Ovary (tissue), 9 donors: Measurements from ENCODE around the gene SLC25A51. TPM values are rescaled to one million over a fixed set of nuclear protein-coding genes. Genes with fewer than 3 reads are reported as not detected.

ENCODE experiments used
- DNase-seq, 5 donors: peaks; one replicate each; pipeline ENCODE4 v3.0.0-alpha.2; 2019 to 2020
- H3K27ac ChIP-seq, 2 donors: fragments of 200-600 bp; one replicate each; pipeline versions ENCODE4 v1.5.1 to v1.8.0; 2019 to 2022
- H3K27me3 ChIP-seq: fragments of 200-600 bp; one replicate; pipeline ENCODE4 v1.8.0; 2022
- H3K36me3 ChIP-seq: fragments of 200-600 bp; sonication (generic); one replicate; pipeline ENCODE4 v1.5.1; 2019
- H3K4me1 ChIP-seq: one replicate; pipeline ENCODE4 v1.8.1; 2013; ENCODE audit warnings: mild to moderate bottlenecking, moderate library complexity; ENCODE audit not compliant: insufficient read depth
- H3K4me3 ChIP-seq: fragments of 200-600 bp; sonication (generic); one replicate; pipeline ENCODE4 v1.5.1; 2017
- H3K9me3 ChIP-seq, 2 donors: fragments of 200-600 bp in 1 of 2; sonication (generic) in 1 of 2; one replicate each; pipeline versions ENCODE4 v1.5.1 to v1.8.1; 2013 to 2019; ENCODE audit warnings: mild to moderate bottlenecking in 1 of 2, moderate library complexity in 1 of 2
- EP300 ChIP-seq: sonication (generic); formaldehyde crosslinking; IDR thresholded peaks from one replicate; pipeline ENCODE4 v1.6.1; 2017; ENCODE audit warnings: antibody characterized with exemption
- POLR2A ChIP-seq: fragments of 450-650 bp; IDR thresholded peaks from one replicate; pipeline ENCODE4 v1.6.1; 2017; ENCODE audit warnings: antibody characterized with exemption, mild to moderate bottlenecking, moderate library complexity
- WGBS, 3 donors: extraction: QIAGEN DNeasy Blood & Tissue Kit in 1 of 3; methylation state at CpG; one replicate each; pipeline versions ENCODE4 v1.1.5 to v1.1.7; 2013 to 2017; 5-methylcytosine and 5-hydroxymethylcytosine counted together
- intact Hi-C, 4 donors: fragments of 100-400 bp; cut with DNase I; formaldehyde crosslinking; loops; one replicate each; pipeline versions ENCODE4 v1.11.0 to v1.15.1; 2022 to 2023
- polyA plus RNA-seq, 2 donors: library from polyadenylated mRNA; stranded (reverse); fragments of 200-250 nt in 1 of 2; fragments of 350-450 nt in 1 of 2; fragmentation: Illumina TruSeq in 1 of 2; extraction: RNeasy Lipid Tissue Mini Kit (QIAGEN cat#74804) in 1 of 2; gene quantifications; one replicate each; pipeline ENCODE4 v1.2.3, GENCODE V29; 2013 to 2014
- total RNA-seq, 7 donors: library from RNA; depleted of rRNA in 2 of 7; stranded (reverse); fragments of >200 nt in 2 of 7; fragmentation: NEBNext Ultra II Directional in 3 of 7; extraction: Animal tissue kit (Norgen Biotek cat#: 25700) in 3 of 7; gene quantifications; one replicate each; pipeline versions ENCODE4 v1.1.0 to v1.2.4, GENCODE V29; 2016 to 2023
- TF ChIP-seq, protein P1 (sequence below), 3 donors: fragments of 450-650 bp in 2 of 3; fragments of 200-600 bp in 1 of 3; IDR thresholded peaks; one replicate each; pipeline versions ENCODE4 v1.5.1 to v1.8.0; 2016 to 2022; ENCODE audit warnings: antibody characterized with exemption in 3 of 3, mild to moderate bottlenecking in 1 of 3
- donor health status: DM: no; HTN: no; CAD: no; lungs with moderate emphysema.
- donor health status: DM: no; HTN: no; CAD: no.
- donor health status: Bipolar disorder and iron deficiency.
- donor health status: DM: yes; HTN: yes; CAD: no.
- donor health status: DM: no; HTN: no; CAD: no.
- donor health status: DM: yes; HTN: yes; CAD: no.

SLC25A51 gene
- total and polyA plus RNA-seq, 9 donors, result 5.1 to 24.1 (median 20.6) TPM

DNA sequence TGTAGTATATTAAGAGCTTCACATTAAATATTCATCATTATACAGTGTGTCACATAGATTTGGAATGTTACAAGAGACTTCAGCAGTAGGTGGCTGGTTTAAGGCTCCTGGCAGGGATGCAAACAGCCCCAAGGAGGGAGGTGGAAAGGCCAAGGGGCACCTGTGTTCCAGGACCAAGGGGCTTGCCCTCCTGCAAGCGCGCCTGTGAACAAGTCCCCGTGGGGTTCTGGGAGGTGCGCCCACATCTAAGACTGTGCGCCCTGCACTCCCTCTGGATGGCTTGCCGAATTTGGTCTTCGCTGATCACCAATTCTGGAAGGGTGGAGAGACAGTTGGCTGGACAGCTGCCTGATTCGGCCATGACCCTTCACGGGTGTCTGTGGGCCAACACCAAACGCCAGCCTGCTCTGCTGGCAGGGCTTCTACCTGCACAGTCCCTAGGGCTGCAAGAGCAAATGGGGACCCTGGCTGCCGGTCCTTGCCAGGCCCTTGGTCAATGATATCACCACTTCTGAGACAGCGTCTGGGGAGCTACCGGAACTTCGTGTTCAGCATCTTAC lies 12.1 kb upstream of the SLC25A51 start:
- WGBS, 3 donors, result 86 to 91% (median 88%) methylated on average over 12 to 14 of the region's 14 CpGs
- TF ChIP-seq, protein P1, sequence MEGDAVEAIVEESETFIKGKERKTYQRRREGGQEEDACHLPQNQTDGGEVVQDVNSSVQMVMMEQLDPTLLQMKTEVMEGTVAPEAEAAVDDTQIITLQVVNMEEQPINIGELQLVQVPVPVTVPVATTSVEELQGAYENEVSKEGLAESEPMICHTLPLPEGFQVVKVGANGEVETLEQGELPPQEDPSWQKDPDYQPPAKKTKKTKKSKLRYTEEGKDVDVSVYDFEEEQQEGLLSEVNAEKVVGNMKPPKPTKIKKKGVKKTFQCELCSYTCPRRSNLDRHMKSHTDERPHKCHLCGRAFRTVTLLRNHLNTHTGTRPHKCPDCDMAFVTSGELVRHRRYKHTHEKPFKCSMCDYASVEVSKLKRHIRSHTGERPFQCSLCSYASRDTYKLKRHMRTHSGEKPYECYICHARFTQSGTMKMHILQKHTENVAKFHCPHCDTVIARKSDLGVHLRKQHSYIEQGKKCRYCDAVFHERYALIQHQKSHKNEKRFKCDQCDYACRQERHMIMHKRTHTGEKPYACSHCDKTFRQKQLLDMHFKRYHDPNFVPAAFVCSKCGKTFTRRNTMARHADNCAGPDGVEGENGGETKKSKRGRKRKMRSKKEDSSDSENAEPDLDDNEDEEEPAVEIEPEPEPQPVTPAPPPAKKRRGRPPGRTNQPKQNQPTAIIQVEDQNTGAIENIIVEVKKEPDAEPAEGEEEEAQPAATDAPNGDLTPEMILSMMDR (IDR thresholded peaks at IDR 0.05), result no peak
- TF ChIP-seq POLR2A (no peak), EP300 (no peak)
- no peak overlapping the region for H3K27ac ChIP-seq

DNA sequence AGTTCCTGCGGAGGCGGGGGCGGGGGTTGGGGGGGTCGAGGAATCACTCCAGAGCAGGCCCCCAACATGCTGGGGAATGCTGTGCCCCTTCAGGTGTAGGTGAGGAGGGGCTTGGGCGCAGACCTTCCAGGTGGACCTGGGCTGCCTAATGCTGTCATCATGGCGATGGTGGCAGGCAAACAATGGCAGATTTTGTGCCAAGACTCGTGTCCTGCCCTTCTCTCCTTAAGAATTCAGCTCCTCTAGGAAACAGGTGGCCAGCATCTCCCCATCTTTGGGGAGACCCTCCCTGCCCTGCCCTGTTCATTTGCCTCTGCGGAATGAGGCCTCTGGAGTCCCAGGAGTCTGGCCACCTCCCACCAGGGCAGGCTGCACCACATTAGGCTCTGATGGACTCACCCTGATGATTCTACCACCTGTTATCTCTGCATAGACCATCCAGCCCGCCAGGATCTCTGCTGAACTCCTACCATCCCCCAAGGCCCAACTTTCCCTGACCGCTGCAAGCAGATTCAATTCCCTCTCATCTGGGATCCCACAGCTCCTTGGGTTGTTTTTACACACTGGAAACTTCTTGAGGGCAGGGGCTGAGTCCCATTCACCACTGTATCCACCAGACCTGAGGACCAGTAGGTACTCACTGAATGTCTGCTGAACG lies 10.9 kb upstream of the SLC25A51 start:
- intact Hi-C loops, result loop anchor here (5.0 to 10.0 kb wide), 7 partner anchors 152 to 520 kb away; partner anchors contain the start of genes SHB (in 2 of the 4) and ALDH1B1 (in 1 of the 4)

More for the DNA sequence above, 12.1 kb upstream of the SLC25A51 start:
- no peak for DNase-seq
- H3K36me3 ChIP-seq, result no peaks in the 10 kb centered on the region
- no peak overlapping the region for H3K4me3 ChIP-seq
- peaks cover 4% of the 10 kb centered on the region for H3K4me1 ChIP-seq
- intact Hi-C loops, result loop anchor here in 3 of 4 donors (2.0 to 10.0 kb wide), 7 partner anchors 171 to 519 kb away; partner anchors contain the start of gene ALDH1B1 (in 1 of the 3)
- H3K9me3 ChIP-seq, result no peaks in the 10 kb centered on the region
- no peaks in the 10 kb centered on the region for H3K27me3 ChIP-seq

DNA sequence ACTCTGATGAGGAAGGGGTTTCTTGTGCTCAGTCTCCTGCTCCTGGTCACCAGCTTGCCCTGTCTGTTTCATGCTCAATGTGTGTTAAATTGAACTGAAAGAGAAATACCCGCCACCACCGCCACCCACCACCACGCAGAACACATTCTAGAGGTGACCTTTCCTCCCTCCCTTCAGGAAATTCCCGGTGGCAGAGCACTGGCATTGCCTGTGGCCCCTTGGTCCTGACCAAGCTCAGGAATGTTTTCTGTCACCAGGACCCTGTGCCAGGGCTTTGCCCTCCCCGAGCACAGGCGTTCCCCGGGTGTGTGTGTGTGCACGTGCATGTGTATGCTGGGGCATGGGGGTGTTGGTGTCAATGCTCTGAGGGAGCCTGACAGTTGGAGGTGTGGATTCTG lies 10.2 kb upstream of the SLC25A51 start:
- DNase-seq, result no peak
- Histone ChIP-seq H3K36me3 (no peaks in the 10 kb centered on the region), H3K9me3 (no peaks in the 10 kb centered on the region), H3K4me1 (peaks cover 4% of the 10 kb centered on the region), H3K27me3 (no peaks in the 10 kb centered on the region), H3K27ac (no peak overlapping the region), H3K4me3 (no peak overlapping the region)
- 77 to 85% (median 84%) methylated on average over 8 of the region's 8 CpGs for WGBS, 3 donors
- TF ChIP-seq, protein P1 (IDR thresholded peaks at IDR 0.05), result no peak
- TF ChIP-seq EP300 (no peak), POLR2A (no peak)
- intact Hi-C loops, result loop anchor here (5.0 to 10.0 kb wide), 6 partner anchors 153 to 521 kb away; partner anchors contain the start of genes SHB (in 2 of the 4) and ALDH1B1 (in 1 of the 4)

More for the DNA sequence above, 10.9 kb upstream of the SLC25A51 start:
- no peaks in the 10 kb centered on the region for H3K9me3 ChIP-seq
- DNase-seq, result no peak
- no peak overlapping the region for H3K27ac ChIP-seq
- no peak overlapping the region for H3K4me3 ChIP-seq
- H3K36me3 ChIP-seq, result no peaks in the 10 kb centered on the region
- H3K27me3 ChIP-seq, result no peaks in the 10 kb centered on the region
- TF ChIP-seq, protein P1 (IDR thresholded peaks at IDR 0.05), result no peak
- TF ChIP-seq EP300 (no peak), POLR2A (no peak)
- H3K4me1 ChIP-seq, result peaks cover 4% of the 10 kb centered on the region
- WGBS, 3 donors, result 80 to 84% (median 81%) methylated on average over 11 of the region's 11 CpGs

DNA sequence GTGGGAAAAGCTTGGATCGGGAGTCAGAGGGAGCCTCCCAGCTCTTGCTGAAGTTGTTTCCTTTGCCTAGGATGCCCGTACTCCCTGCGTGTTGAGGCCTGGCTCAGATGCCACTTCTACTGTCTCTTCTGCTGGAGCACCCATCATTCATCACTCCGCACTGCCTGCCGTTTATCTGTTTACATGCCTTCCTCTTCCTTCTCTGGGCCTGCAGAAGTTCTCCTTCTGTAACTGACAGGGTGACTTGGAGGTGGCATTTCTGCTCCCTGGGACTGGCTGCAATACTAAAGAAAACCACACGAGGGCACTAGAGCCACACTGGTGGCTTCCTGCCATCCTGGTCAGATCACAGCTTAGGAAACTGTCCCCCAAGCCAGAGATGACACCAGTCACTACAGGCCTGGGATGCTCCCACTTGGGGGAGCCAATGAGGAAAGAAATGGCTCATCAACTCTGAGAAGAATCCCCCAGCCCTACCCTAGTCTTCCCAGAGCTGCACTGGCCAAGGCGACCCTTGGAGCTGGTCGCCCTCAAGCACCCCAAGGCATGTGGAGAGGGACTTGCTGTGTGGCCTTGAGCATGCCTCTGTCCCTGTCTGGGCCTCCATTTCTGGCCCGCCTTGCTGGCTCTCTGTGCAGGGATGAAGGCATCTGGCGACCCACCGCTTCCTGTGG lies 9.7 kb upstream of the SLC25A51 start:
- peak; percentile 56 to 82 (median 79) for DNase-seq
- 61 to 66% (median 62%) methylated on average over 11 of the region's 11 CpGs for WGBS, 3 donors
- intact Hi-C loops, result loop anchor here (5.0 to 10.0 kb wide), 6 partner anchors 154 to 521 kb away; partner anchors contain the start of genes SHB (in 2 of the 4) and ALDH1B1 (in 1 of the 4)
- no peaks in the 10 kb centered on the region for H3K9me3 ChIP-seq
- TF ChIP-seq EP300, result no peak
- TF ChIP-seq, protein P1 (IDR thresholded peaks at IDR 0.05), result peak; percentile 81 to 89 (median 87)
- H3K27ac ChIP-seq, result no peak overlapping the region
- H3K4me3 ChIP-seq, result no peak overlapping the region
- H3K27me3 ChIP-seq, result no peaks in the 10 kb centered on the region
- peaks cover 4% of the 10 kb centered on the region for H3K4me1 ChIP-seq
- no peaks in the 10 kb centered on the region for H3K36me3 ChIP-seq
